ENCODE data around the gene NFX1. TPM values are rescaled to one million over a fixed set of nuclear protein-coding genes. Genes with fewer than 3 reads are reported as not detected.

Gene NFX1
- total RNA-seq: 10 to 100 TPM; 35.9 to 44.4 (median 39.5) TPM
- long read RNA-seq, donor 1, full-length matches to known transcripts: 15 of 28 reads
- long read RNA-seq, donor 1, partial matches to known transcripts: 3 of 28 reads
- long read RNA-seq, donor 1, other reads (novel, unspliced or antisense): 10 of 28 reads
- long read RNA-seq, donor 2, partial matches to known transcripts: 4 of 9 reads
- long read RNA-seq, donor 2, other reads (novel, unspliced or antisense): 4 of 9 reads

DNA sequence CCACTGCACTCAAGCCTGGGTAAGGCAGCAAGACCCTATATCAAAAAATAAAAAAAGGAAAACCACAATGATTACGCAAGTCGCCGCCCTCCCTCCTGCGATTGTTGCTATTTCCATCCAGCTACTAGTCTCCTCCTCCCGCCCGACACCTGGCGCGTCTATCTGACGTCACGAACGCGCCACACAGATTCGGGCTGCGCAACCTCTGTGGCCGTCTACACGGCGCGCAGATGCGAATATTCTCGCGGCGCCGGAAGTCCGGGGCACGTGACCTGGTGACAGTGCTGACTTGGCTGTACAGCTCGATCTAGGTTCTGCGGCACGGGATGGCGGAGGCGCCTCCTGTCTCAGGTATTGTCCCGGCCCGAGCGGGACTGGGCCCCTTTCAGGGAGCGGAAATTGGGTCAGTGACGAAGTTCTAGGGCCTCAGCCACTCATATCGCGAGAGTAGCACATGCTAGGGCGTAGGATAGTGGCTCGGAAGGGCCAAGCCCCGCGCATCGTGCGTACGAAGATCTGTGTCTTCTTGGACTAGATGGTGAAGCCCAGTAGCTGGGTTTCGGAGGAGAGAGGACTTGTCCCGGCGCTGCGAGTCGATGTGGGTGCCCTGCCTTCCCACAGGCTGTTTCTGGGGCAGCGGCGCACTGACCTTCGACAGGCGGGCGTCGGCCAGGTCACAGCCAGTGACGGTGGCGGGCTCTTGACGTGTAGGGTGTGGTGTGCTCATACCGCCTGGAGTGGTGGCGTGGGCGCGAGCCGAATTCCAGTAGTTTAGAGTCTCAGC, at the start of gene NFX1:
NFX1 (plus strand) TSS at position 270 of the 784 bp plus-strand sequence; CDS start at position 327, 57 bp downstream.
- ATAC-seq: peak; percentile 89
- TF ChIP-seq, protein P1, sequence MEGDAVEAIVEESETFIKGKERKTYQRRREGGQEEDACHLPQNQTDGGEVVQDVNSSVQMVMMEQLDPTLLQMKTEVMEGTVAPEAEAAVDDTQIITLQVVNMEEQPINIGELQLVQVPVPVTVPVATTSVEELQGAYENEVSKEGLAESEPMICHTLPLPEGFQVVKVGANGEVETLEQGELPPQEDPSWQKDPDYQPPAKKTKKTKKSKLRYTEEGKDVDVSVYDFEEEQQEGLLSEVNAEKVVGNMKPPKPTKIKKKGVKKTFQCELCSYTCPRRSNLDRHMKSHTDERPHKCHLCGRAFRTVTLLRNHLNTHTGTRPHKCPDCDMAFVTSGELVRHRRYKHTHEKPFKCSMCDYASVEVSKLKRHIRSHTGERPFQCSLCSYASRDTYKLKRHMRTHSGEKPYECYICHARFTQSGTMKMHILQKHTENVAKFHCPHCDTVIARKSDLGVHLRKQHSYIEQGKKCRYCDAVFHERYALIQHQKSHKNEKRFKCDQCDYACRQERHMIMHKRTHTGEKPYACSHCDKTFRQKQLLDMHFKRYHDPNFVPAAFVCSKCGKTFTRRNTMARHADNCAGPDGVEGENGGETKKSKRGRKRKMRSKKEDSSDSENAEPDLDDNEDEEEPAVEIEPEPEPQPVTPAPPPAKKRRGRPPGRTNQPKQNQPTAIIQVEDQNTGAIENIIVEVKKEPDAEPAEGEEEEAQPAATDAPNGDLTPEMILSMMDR (IDR thresholded peaks at IDR 0.05): no peak
- no peaks in the 10 kb centered on the region for H3K36me3 ChIP-seq (ENCODE audit: low read depth)
- intact Hi-C loops (cut with DNase I, micrococcal nuclease): no loop called here
- no peaks in the 10 kb centered on the region for H3K9me3 ChIP-seq
- H3K4me3 ChIP-seq: peak within 1 kb of the TSS; percentile 64
- peaks cover 24% of the 10 kb centered on the region for H3K4me1 ChIP-seq (ENCODE audit: low read depth)
- peak; percentile 98 to 99 (median 98) for DNase-seq

DNA sequence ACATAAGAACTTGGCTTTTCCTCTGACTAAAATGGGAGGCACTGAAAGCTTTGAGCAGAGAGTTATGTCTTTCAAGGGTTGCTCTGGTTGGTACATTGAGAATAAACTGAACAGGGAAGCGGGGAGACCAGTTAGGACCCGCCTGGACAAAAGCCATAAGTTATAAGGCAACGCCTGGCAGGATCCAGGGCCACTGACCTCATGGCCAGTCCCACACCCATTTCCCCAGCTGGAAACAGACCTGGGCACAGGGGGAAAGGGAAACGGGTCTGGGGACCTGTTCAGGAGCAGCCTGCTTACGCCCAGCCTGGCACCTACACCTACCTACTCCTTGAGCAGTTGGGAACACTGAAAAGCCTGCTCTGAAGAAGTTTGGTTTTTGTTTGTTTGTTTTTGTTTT, 49.0 kb upstream of the NFX1 start:
- ATAC-seq (peak; percentile 59), DNase-seq (peak in 2 of 3 donors; percentile 50 to 55)
- intact Hi-C loops (cut with DNase I, micrococcal nuclease): no loop called here
- Histone ChIP-seq H3K36me3 (ENCODE audit: low read depth) (no peaks in the 10 kb centered on the region), H3K4me3 (no peak overlapping the region), H3K9me3 (no peaks in the 10 kb centered on the region), H3K4me1 (ENCODE audit: low read depth) (peaks cover 6% of the 10 kb centered on the region)
- TF ChIP-seq, protein P1 (IDR thresholded peaks at IDR 0.05): no peak

DNA sequence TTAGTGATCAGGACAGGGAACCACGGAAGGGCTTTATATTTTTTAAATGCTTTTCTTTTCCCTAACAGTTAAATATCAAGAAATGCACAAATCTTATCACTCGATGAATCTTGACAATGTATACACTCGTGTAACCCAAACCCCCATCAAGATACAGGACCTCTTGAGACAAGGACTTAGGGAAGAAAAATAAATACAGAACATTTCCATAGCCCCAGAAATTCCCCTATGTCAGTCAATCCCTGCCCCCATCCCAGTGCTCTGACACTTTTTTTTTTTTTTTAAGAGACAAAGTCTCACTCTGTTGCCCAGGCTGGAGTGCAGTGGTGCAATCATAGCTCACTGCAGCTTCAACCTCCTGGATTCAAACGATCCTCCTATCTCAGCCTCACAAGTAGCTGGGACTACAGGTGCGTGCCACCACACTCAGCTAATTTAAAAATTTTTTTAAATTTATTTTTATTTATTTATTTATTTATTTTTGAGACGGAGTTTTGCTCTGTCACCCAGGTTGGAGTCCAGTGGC, 47.6 kb upstream of the NFX1 start:
- Histone ChIP-seq H3K4me1 (ENCODE audit: low read depth) (peaks cover 6% of the 10 kb centered on the region), H3K4me3 (no peak overlapping the region), H3K36me3 (ENCODE audit: low read depth) (no peaks in the 10 kb centered on the region), H3K9me3 (no peaks in the 10 kb centered on the region)
- no peak for DNase-seq
- no peak for ATAC-seq
- intact Hi-C loops (cut with DNase I, micrococcal nuclease): no loop called here
- TF ChIP-seq, protein P1 (IDR thresholded peaks at IDR 0.05): no peak

DNA sequence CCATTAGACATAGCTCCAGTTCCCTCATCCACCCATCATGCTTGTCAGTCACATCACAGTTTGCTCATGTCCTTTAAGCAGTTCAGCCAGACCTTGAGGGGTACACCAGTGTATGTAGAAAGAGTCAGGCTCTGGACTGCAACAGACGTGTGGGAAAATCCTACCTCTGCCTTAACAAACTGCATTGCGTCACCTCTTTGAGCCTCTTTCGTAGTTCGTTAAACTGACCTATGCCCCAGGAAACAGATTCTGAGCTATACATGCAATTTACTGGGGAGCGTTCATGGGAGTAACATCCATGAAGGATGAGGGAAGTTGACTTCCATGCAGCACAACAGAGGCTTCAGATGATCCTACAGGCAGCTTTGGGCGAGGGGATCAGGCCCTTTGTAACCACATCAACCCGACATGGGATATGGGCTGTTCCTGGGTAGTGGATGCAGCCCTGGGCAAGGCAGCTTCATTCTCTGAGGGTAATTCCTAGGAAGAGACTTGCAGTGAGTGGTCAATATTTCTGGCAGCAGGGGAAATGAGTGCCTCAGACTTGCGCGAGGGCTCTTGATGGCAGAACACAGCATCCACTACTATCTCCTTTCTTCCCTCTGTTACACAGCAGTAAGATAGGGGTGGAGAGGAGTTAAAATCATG, 46.1 kb upstream of the NFX1 start:
- DNase-seq (peak in 2 of 3 donors; percentile 30 to 44), ATAC-seq (peak; percentile 75)
- H3K36me3 ChIP-seq (ENCODE audit: low read depth): no peaks in the 10 kb centered on the region
- peaks cover 6% of the 10 kb centered on the region for H3K4me1 ChIP-seq (ENCODE audit: low read depth)
- TF ChIP-seq, protein P1 (IDR thresholded peaks at IDR 0.05): no peak
- no peak overlapping the region for H3K4me3 ChIP-seq
- intact Hi-C loops (cut with DNase I, micrococcal nuclease): no loop called here
- no peaks in the 10 kb centered on the region for H3K9me3 ChIP-seq

DNA sequence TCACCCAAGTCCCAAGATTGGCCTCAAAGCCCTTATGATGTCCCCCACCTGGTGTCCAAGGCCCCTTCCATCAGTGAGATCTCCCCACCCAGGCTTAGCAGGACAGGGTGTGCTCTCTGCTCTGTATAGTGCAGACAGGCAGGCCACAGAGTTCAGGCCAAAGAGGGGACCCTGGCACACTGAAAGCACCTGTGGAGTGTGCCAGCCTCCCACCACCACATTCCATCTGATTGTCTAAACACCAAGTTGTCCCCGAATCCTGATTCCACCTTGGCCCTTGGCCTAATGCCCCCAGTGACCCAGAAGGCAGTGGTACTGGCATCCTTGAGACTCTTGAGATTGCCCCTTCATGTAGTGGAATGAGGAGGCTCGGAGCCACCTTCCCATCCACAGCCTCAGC, 45.0 kb upstream of the NFX1 start:
- no peak for DNase-seq
- Histone ChIP-seq H3K9me3 (no peaks in the 10 kb centered on the region), H3K36me3 (ENCODE audit: low read depth) (no peaks in the 10 kb centered on the region), H3K4me3 (no peak overlapping the region), H3K4me1 (ENCODE audit: low read depth) (peaks cover 6% of the 10 kb centered on the region)
- TF ChIP-seq, protein P1 (IDR thresholded peaks at IDR 0.05): no peak
- intact Hi-C loops (cut with DNase I, micrococcal nuclease): no loop called here
- no peak for ATAC-seq

Data from mucosa of descending colon (tissue), 3 donors.